Measurements from ENCODE around the gene PRKCSH. TPM values are rescaled to one million over a fixed set of nuclear protein-coding genes. Genes with fewer than 3 reads are reported as not detected.
"Not testable (repeated sequence)": the region's sequence is repeated elsewhere in the genome, so short reads cannot be mapped to it uniquely, and the experiment has no call there.

PRKCSH gene
- total RNA-seq, 2 donors from 2014 or later, result 303 to 321 TPM

DNA sequence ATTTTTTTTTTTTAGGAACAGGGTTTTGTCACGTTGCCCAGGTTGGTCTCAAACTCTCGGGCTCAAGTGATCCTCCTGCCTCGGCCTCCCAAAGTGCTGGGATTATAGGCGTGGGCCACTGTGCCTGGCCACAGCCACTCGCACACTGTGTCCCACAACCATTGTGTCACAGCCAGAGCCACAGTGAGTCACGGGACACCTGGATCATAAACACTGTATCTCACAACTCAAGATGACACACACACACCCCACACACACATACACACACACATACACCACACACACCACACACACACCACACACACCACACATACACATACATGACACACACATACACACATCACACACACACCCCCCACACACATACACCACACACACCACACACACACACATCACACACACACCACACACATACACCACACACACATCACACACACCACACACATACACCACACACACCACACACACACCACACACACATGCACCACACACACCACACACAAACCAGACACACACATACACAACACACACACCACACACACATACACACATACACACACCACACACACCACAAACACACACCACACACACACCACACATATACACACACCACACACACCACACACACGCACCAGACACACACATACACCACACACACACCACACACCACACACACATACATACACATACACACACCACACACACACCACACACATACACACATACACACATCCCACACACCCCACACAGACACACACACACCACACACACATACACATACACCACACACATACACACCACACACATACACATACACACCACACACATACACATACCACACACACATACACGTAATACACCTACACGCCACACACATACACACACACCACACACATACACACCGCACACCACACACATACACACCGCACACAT is 29.2 kb downstream of the PRKCSH start:
- no peak for ATAC-seq
- Mint-ChIP-seq H3K9me3 (no peaks in the 10 kb centered on the region), H3K27ac (no peak overlapping the region), H3K4me3 (no peak overlapping the region), H3K4me1 (ENCODE audit: low read depth in 2 of 2) (no peaks in the 10 kb centered on the region), H3K36me3 (no peaks in the 10 kb centered on the region), H3K27me3 (peaks cover 10 to 12% of the 10 kb centered on the region in 2 donors)
- DNase-seq (ENCODE audit: low spot score), result no peak

DNA sequence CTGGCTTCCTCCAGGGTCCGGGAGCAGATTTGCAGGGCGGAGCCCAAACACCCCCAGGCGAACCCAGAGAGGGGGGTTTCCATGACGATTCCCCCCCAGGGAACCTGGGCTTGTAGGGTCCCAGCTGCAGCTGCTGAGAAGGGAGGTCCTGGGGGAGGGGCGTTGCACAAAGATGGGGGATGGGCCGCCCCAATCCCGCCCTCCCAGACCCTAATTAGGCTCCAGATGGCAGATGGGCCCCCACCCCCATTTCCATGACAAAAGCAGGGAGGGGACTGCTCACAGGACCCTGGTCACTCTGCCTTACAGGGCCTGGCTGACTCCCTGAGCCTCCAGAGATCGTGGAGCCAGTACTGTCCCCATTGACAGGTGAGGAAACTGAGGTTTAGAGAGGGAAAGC is 30.2 kb downstream of the PRKCSH start:
- H3K27me3 Mint-ChIP-seq, result peaks cover 2 to 3% of the 10 kb centered on the region in 2 donors
- H3K9me3 Mint-ChIP-seq, result no peaks in the 10 kb centered on the region
- H3K4me3 Mint-ChIP-seq, result no peak overlapping the region
- no peak overlapping the region for H3K27ac Mint-ChIP-seq
- no peak for ATAC-seq
- no peaks in the 10 kb centered on the region for H3K36me3 Mint-ChIP-seq
- H3K4me1 Mint-ChIP-seq (ENCODE audit: low read depth in 2 of 2), result no peaks in the 10 kb centered on the region
- no peak for DNase-seq (ENCODE audit: low spot score)

DNA sequence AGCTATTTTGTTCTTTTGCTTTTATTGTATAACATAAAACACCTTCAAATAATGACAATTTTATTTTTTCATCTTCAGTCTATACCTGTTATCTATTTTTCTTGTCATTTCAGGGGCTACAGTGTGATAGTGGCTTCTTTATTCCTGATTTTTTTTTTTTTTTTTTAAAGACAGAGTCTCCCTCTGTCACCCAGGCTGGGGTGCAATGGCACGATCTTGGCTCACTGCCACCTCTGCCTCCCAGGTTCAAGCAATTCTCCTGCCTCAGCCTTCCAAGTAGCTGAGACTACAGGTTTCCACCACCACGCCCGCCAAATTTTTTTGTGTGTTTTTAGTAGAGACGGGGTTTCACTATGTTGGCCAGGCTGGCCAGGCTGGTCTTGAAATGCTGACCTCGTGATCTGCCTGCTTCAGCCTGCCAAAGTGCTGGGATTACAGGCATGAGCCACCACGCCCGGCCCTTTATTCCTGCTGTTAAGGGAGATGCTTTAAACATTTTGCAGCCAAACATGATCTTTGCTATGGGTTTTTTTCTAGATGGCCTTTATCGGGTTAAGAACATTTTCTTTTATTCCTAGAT is 32.9 kb downstream of the PRKCSH start:
- H3K4me1 Mint-ChIP-seq (ENCODE audit: low read depth in 2 of 2); H3K27ac Mint-ChIP-seq; H3K9me3 Mint-ChIP-seq; ATAC-seq; H3K36me3 Mint-ChIP-seq; H3K4me3 Mint-ChIP-seq; H3K27me3 Mint-ChIP-seq; DNase-seq (ENCODE audit: low spot score): not testable (repeated sequence)

DNA sequence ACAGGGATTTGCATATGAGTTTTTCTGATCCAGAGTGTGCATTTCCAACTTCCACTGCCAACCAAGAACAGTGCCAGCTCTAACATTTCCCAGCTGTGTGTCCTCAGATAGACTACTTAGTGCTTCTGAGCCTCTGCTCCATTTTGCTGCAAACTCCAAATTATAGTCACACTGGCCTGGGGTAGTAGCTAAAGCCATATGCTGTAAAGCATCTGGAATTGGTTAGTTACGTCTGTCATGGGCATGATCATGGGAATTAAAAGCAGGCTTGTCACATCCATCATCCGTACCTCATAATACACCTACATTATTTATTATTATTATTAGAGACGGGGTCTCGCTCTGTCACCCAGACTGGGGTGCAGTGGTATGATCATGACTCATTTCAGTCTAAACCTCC is 38.3 kb downstream of the PRKCSH start:
- no peak overlapping the region for H3K4me3 Mint-ChIP-seq
- no peak for ATAC-seq
- no peak overlapping the region for H3K27ac Mint-ChIP-seq

DNA sequence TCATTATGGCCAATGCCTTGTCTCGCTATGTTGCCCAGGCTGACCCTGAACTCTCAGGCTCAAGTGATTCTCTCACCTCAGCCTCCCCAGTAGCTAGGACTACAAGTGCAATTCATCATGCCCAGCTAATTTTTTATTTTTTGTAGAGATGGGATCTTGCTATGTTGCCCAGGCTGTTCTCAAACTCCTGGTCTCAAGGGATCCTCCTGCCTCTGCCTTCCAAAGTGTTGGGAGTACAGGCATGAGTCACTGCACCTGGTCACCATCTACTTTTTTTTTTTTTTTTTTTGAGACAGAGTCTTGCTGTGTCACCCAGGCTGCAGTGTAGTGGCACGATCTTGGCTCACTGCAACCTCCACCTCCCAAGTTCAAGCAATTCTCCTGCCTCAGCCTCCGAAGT is 39.9 kb downstream of the PRKCSH start:
- H3K4me3 Mint-ChIP-seq; DNase-seq (ENCODE audit: low spot score); H3K36me3 Mint-ChIP-seq; H3K9me3 Mint-ChIP-seq; ATAC-seq; H3K27ac Mint-ChIP-seq; H3K4me1 Mint-ChIP-seq (ENCODE audit: low read depth in 2 of 2): not testable (repeated sequence)
- H3K27me3 Mint-ChIP-seq, result peaks cover 16 to 19% of the 10 kb centered on the region in 2 donors

More for the DNA sequence above, 38.3 kb downstream of the PRKCSH start:
- Mint-ChIP-seq H3K36me3 (no peaks in the 10 kb centered on the region), H3K9me3 (no peaks in the 10 kb centered on the region), H3K27me3 (peaks cover 10 to 12% of the 10 kb centered on the region in 2 donors), H3K4me1 (ENCODE audit: low read depth in 2 of 2) (peaks cover 0 to 2% of the 10 kb centered on the region in 2 donors)
- DNase-seq (ENCODE audit: low spot score), result no peak

DNA sequence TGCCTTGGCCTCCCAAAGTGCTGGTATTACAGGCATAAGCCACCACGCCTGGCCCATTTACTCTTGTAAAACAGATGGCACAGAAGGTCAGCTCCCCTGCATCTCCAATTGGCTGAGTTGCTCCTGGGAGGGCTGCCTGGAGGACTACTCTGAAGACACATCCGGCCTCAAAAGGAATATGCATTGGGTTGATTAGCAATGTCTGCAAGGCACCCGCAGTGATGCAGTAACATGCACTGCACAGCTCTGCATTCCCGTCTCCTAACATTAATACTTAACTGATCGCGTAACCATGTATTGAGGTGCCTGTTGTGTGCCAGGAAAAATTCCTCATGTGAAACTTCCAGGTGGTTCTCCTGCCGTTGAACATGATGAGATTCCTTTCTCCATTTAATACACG is 40.4 kb downstream of the PRKCSH start:
- H3K36me3 Mint-ChIP-seq, result no peaks in the 10 kb centered on the region

DNA sequence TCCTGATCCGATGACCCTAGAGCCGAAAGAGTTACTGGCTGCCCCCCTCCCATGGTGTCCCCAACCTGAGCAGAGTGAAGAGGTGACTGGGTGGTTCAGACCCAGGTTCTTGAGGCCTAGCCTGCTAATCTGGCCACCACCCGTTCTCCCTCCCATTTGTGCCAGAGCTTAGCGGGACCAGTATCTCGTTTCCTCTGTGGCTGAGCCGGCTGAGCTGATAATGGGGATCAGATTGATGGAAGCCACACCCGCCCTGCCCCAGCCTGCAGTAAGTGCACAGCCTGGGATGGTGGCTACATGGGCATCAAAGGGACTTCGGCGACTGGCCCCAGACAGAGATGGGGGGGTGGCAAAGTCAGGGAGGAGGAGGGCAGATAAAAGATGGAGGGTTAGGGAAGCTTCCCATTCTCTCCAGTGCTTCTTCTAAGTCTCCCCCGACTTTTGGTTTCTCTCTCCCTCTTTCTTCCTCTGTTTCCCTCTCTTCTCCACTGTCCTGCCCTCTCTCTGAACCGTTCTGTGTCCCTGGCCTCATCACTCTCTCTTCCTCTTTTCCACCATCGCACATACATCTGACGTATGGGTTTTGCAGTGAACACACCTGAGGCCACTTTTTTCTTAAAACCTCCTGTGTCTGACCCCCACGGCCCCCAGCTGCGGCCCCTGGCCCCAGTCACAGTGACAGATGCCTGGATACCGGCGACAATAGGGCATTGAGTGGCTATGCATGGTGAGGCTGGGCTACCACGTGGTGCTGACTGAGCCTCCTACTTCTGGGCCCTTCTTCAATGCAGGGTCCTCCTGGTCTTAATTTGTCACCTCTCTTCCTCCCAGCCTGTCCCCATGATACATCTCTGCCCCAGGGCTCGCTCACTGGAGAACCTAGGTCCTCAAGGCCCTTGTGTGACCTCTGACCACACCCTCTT is 43.0 kb downstream of the PRKCSH start:
- DNase-seq (ENCODE audit: low spot score) (no peak), ATAC-seq (no peak)
- H3K9me3 Mint-ChIP-seq, result no peaks in the 10 kb centered on the region
- H3K4me3 Mint-ChIP-seq, result no peak overlapping the region
- peaks cover 15 to 16% of the 10 kb centered on the region in 2 donors for H3K4me1 Mint-ChIP-seq (ENCODE audit: low read depth in 2 of 2)
- no peaks in the 10 kb centered on the region for H3K36me3 Mint-ChIP-seq
- peaks cover 16 to 18% of the 10 kb centered on the region in 2 donors for H3K27me3 Mint-ChIP-seq
- H3K27ac Mint-ChIP-seq, result no peak overlapping the region

More for the DNA sequence above, 40.4 kb downstream of the PRKCSH start:
- DNase-seq (ENCODE audit: low spot score) (no peak), ATAC-seq (no peak)
- peaks cover 16 to 19% of the 10 kb centered on the region in 2 donors for H3K27me3 Mint-ChIP-seq
- no peak overlapping the region for H3K27ac Mint-ChIP-seq
- peaks cover 0 to 8% of the 10 kb centered on the region in 2 donors for H3K4me1 Mint-ChIP-seq (ENCODE audit: low read depth in 2 of 2)
- H3K9me3 Mint-ChIP-seq, result no peaks in the 10 kb centered on the region
- H3K4me3 Mint-ChIP-seq, result no peak overlapping the region

DNA sequence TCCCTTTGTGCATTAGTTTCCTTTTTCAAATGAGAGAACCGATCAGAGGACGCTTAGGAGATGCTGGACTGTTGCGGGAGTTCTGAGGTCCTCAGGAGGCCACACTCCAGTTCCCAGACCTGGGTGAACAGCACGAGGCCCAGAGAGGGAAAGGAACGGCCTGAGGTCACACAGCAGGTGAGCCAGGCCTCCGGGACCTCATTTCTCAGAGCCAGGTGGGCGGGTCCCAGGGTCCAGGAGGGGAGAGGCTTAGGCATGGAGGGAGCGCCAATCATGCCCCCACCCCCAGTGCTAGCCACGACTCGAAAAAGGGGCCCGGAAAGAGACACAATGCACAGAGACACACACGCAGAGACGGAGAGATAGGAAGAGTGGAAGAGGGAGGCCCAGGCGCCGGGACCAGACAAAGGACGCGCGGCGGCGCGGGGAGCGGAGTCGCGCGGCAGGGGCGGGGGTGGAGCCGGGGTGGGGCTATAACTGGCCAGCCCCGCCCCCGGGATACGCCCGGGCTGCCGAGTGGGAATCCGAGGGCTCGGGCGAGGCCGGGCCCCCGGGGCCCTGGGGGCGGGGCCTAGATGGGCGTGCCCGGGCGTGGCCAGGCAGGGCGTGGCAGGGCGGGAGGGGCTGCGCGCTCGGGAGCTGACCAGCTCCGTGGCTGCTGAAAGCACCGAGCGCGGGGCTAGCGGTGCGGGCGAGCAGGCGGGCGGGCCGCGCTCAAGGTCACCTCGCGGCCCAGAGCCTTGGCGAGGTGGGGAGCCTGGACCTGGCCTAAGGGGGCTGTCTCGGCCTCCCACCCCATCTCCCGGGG is 43.9 kb downstream of the PRKCSH start:
- H3K36me3 Mint-ChIP-seq, result no peaks in the 10 kb centered on the region
- DNase-seq (ENCODE audit: low spot score) (no peak), ATAC-seq (no peak)
- no peak overlapping the region for H3K27ac Mint-ChIP-seq
- H3K9me3 Mint-ChIP-seq, result no peaks in the 10 kb centered on the region
- peaks cover 16 to 18% of the 10 kb centered on the region in 2 donors for H3K27me3 Mint-ChIP-seq
- peak overlapping the region; percentile 25 for H3K4me3 Mint-ChIP-seq
- peaks cover 15 to 16% of the 10 kb centered on the region in 2 donors for H3K4me1 Mint-ChIP-seq (ENCODE audit: low read depth in 2 of 2)

DNA sequence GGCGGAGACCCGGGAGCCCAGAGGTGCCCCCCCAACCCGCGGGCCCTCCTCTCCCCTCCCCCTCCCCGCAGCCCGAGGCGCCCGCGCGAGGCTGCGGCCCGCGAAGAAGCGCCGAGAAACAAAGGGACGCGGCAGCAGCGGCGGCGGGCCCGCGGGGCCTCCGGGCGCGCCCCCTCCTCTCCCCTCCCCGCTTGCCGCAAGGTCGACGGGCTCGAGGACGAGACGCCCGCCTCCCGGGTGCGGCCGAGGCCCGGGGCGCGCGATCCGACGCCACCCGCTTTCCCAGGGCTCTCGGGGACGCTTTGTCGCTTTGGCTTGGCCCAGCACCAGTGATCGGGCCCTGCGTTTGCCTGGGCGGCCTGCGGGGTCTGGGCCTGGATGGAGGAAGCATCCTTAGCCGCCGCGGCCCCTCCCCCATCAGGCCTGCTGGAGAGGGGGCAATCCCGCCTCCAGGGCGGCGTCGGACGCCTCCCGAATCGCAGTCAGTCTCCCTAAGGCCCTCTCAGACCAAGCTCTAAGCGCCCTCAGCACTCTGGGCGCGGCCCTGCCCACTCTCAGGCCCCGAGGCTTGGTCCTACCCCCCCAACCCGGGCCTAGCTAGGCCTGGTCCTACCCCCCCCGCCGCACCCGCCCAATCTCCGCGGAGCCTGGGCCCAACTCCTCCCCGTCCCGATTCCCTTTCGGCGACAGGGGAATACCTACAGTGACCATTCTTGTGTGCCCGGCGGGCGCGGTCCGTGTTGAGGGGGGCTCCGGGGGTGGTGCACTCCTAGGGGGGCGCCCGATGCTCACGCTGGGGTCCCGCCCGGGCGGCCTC is 44.7 kb downstream of the PRKCSH start:
- no peaks in the 10 kb centered on the region for H3K9me3 Mint-ChIP-seq
- ATAC-seq (no peak), DNase-seq (ENCODE audit: low spot score) (no peak)
- no peak overlapping the region for H3K27ac Mint-ChIP-seq
- no peaks in the 10 kb centered on the region for H3K36me3 Mint-ChIP-seq
- peaks cover 16 to 18% of the 10 kb centered on the region in 2 donors for H3K27me3 Mint-ChIP-seq
- peaks cover 15 to 17% of the 10 kb centered on the region in 2 donors for H3K4me1 Mint-ChIP-seq (ENCODE audit: low read depth in 2 of 2)
- H3K4me3 Mint-ChIP-seq, result no peak overlapping the region

DNA sequence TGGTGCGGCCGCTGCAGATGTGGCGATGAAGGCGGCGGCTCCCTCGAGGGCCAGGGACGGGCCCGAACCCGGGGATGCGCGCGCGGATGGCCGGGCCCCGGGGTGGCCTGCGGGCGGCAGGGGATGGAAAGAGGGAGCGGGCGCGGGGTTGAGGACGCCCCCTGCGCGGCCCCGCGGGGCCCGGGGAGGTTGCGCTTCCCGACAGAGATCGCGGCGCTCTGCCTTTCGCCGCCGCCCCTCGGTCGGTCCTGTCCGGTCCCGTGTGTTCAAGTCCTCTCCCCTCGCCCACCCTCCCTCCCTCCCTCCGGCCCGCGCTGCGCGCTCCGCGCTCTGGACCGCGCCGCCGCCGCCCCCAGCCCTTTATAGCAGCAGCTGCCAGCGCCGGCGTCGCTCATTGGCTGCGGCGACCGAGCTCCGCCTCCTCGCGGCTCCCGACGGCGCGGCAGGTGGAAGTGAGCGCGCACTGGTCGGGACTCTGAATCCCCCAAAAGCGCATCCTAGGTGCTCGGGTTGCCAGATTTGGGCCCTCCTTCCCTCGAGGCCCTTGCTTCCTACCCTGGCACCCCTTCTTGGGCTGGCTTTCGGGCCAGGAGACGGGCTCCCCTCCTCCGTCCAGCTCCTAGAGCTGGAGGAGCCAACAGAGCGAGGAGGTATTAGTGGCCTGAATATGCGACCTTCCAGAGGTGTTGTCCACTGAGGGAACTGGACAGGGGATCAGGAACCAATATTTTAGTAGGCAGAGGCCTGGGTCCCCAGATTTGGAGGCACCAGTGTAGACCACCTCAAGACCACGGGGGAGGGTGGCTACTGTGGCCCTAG is 45.5 kb downstream of the PRKCSH start, which contains the start of gene ELAVL3:
Gene ELAVL3, minus strand, starts transcription at position 332 of the 819 bp plus-strand sequence. CDS start 438 bp downstream, outside the sequence.
- Mint-ChIP-seq H3K27ac (peak within 1 kb of the TSS in 1 of 2 donors; percentile 69), H3K36me3 (no peaks in the 10 kb centered on the region), H3K27me3 (peaks cover 16 to 18% of the 10 kb centered on the region in 2 donors), H3K4me3 (peak within 1 kb of the TSS; percentile 76), H3K4me1 (ENCODE audit: low read depth in 2 of 2) (peaks cover 15 to 18% of the 10 kb centered on the region in 2 donors), H3K9me3 (no peaks in the 10 kb centered on the region)
- DNase-seq (ENCODE audit: low spot score), result no peak
- no peak for ATAC-seq

DNA sequence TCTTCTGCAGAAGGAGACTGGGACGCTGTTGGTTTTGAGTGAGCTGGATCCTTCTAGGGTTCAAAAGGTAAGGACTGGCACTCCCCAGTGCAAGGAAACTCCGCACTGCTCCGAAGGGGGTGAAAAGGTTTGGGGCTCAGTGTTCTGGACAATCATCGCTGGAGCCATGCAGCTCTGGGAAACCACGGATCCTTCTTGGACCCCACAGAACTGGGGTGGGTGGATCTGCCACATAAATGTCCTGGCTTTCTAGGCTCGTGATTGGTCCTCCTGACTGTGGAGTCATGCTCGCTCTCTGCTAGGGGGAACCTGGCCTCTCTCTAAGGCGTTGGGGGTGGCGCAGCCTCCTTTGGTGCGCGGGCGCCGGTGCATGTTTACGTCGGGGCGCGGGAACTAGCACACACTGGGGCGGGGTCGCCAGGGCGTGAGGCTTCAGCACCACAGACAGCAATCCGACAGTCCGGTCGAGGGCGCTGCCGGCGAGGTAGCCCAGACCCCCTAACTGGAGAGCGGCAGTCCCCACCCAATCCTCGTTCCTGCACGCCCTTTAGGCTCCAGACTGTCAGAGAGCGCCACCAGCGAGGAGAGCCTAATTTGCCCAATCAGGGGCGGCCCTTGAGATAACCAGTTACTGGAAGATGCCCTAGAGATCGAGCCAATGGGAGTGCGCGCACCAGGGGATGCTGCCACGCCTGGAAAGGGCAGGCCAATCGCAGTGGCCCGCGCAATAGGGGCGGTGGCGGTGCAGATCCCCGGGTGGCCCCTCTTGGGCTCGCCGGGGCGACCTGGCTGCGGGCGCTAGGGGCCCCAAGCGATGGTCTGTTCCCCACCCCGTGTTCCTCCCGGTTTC is 46.3 kb downstream of the PRKCSH start:
- H3K4me3 Mint-ChIP-seq, result peak overlapping the region; percentile 76
- no peaks in the 10 kb centered on the region for H3K36me3 Mint-ChIP-seq
- peaks cover 16 to 18% of the 10 kb centered on the region in 2 donors for H3K27me3 Mint-ChIP-seq
- ATAC-seq (peak; percentile 87 to 91), DNase-seq (ENCODE audit: low spot score) (peak; percentile 86)
- peak overlapping the region; percentile 39 to 69 for H3K27ac Mint-ChIP-seq
- no peaks in the 10 kb centered on the region for H3K9me3 Mint-ChIP-seq
- H3K4me1 Mint-ChIP-seq (ENCODE audit: low read depth in 2 of 2), result peaks cover 15 to 18% of the 10 kb centered on the region in 2 donors

Data from natural killer cell treated with Interleukin-12 subunit alpha and Interleukin-12 subunit beta and Interleukin-15 and Interleukin-18, amount 100 ng/mL, for 72 hours (primary cell).